IPS-NIHi11 (cell line): ENCODE data around the gene KLHL15.
"Not testable (repeated sequence)": the region's sequence is repeated elsewhere in the genome, so short reads cannot be mapped to it uniquely, and the experiment has no call there.

Experiments used
- DNase-seq: peaks from one replicate; pipeline ENCODE4 v3.0.0; 2012; ENCODE audit warnings: mixed read lengths, low spot score

KLHL15 gene, protein sequence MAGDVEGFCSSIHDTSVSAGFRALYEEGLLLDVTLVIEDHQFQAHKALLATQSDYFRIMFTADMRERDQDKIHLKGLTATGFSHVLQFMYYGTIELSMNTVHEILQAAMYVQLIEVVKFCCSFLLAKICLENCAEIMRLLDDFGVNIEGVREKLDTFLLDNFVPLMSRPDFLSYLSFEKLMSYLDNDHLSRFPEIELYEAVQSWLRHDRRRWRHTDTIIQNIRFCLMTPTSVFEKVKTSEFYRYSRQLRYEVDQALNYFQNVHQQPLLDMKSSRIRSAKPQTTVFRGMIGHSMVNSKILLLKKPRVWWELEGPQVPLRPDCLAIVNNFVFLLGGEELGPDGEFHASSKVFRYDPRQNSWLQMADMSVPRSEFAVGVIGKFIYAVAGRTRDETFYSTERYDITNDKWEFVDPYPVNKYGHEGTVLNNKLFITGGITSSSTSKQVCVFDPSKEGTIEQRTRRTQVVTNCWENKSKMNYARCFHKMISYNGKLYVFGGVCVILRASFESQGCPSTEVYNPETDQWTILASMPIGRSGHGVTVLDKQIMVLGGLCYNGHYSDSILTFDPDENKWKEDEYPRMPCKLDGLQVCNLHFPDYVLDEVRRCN

GRCh38 chrX:24027086-24027485 lies at the start of gene KLHL15:
Gene KLHL15 (minus strand): TSS chrX:24027186. CDS start chrX:24006693, 20,493 bp downstream.
- DNase-seq: no peak

DNA sequence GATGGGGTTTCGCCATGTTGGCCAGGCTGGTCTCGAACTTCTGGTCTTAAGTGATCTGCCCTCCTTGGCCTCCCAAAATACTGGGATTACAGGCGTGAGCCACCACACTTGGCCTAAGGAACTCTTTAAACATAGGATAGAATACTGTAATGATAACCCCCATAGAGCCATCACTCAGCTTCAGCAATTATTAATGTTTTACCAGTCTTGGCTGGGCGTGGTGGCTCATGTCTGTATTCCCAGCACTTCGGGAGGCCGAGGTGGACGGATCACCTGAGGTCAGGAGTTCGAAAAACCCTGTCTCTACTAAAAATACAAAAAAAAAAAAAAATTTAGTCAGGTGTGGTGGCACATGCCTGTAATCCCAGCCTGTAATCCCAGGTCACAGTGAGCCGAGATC lies 42.9 kb upstream of the KLHL15 start:
- DNase-seq: no peak

GRCh38 chrX:24063488-24063887 lies 36.5 kb upstream of the KLHL15 start:
- DNase-seq: no peak

GRCh38 chrX:24055043-24055356 lies 28.0 kb upstream of the KLHL15 start:
- no peak for DNase-seq

- peak; percentile 76 for DNase-seq
Measured at GRCh38 chrX:24054182-24055042, 27.4 kb upstream of the KLHL15 start, which contains the start of gene EIF2S3. Gene EIF2S3 (plus strand): TSS chrX:24054956. CDS start chrX:24054969, 13 bp downstream.

DNA sequence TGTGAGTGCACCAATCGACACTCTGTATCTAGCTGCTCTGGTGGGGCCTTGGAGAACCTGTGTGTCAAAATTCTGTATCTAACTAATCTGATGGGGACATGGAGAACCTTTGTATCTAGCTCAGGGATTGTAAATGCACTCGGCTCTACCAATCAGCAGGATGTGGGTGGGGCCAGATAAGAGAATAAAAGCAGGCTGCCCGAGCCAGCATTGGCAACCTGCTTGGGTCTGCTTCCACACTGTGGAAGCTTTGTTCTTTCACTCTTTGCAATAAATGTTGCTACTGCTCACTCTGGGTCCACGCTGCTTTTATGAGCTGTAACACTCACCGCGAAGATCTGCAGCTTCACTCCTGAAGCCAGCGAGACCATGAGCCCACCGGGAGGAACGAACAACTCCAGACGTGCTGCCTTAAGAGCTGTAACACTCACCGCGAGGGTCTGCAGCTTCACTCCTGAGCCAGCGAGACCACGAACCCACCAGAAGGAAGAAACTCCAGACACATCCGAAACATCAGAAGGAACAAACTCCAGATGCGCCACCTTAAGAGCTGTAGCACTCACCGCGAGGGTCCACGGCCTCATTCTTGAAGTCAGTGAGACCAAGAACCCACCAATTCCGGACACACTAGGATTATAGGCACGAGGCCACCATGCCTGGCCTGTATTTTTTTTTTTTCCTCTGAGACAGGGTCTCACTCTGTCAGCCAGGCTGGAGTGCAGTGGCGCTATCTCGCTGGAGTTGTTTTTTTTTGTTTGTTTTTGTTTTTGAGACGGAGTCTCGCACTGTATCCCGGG lies 23.7 kb upstream of the KLHL15 start:
- not testable (repeated sequence) for DNase-seq

DNA sequence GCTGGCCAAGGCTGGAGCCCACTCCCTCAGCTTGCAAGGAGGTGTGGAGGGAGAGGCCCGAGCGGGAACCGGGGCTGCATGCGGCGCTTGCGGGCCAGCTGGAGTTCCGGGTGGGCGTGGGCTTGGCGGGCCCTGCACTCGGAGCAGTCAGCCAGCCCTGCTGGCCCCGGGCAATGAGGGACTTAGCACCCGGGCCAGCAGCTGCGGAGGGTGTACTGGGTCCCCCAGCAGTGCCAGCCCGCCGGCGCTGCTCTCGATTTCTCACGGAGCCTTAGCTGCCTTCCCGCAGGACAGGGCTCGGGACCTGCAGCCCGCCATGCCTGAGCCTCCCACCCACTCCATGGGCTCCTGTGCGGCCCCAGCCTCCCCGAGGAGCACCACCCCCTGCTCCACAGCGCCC lies 22.7 kb upstream of the KLHL15 start:
- not testable (repeated sequence) for DNase-seq

DNA sequence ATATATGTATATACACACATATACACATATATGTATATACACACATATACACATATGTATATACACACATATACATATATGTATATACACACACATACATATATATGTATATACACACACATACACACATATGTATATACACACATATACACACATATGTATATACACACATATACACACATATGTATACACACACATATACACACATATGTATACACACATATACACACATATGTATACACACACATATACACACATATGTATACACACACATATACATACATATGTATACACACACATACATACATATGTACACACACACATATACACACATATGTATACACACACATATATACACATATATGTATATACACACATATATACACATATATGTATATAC lies 19.1 kb upstream of the KLHL15 start:
- not testable (repeated sequence) for DNase-seq

- DNase-seq: no peak
Measured at GRCh38 chrX:24037729-24038128, 10.7 kb upstream of the KLHL15 start.

DNA sequence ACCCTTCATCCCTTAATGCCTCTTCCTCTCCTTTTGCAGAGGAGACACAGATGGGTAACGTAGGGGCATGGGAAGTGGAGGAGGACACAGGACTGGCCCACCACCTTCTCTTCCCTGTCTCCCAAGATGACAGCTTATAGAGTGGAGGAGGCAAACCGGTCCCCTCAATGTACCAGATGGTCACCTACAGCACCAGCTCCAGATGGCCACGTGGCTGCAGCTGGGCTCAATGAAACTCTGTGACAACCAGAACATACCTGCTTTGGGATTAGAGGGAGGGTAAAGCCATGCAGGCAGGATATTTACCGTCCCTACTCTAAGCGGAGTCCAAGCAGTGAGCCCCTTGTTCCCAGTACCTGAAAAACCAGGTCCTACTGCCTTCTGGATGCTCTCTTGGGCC lies 7.5 kb upstream of the KLHL15 start:
- DNase-seq: no peak

- DNase-seq: no peak
Measured at GRCh38 chrX:24030597-24030996, 3.6 kb upstream of the KLHL15 start.

DNA sequence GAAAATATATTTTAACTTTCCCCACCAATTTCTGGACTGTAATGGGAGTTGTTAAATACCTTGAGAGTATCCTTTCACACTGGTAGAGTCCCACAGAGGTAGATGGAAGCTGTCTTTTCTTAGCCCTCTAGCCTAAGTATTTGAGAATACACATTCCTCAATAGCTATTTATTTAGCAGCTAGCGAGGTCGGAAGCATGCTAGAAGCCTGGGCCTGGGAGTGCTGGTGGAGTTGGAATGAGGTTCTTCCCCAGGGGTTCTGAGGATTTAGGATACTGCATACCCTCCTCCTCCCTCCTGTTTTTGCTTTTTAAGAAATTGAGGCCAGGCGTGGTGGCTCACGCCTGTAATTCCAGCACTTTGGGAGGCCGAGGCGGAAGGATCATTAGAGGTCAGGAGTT lies 999 bp upstream of the KLHL15 start:
- peak; percentile 12 for DNase-seq

DNA sequence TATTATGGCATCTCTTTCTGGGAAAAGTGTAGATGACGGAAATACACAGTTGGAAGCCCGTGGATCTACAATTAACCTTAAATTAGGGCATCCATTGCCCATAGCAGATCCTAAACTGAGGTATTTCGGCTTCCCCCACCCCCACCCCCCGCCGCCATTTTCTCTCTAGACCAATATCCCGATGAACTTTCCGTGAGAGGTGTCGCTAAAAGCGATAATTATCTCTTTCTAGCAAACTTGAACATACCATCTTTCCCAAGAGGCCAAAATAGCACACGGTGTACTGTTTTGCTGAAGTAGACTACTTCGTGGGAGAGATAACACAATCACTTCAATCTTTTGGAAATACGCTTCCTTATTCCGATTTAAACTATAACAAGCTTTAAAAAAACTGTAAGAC lies 554 bp downstream of the KLHL15 start:
- no peak for DNase-seq

- no peak for DNase-seq
Measured at GRCh38 chrX:24025741-24026403, 1.1 kb downstream of the KLHL15 start.

DNA sequence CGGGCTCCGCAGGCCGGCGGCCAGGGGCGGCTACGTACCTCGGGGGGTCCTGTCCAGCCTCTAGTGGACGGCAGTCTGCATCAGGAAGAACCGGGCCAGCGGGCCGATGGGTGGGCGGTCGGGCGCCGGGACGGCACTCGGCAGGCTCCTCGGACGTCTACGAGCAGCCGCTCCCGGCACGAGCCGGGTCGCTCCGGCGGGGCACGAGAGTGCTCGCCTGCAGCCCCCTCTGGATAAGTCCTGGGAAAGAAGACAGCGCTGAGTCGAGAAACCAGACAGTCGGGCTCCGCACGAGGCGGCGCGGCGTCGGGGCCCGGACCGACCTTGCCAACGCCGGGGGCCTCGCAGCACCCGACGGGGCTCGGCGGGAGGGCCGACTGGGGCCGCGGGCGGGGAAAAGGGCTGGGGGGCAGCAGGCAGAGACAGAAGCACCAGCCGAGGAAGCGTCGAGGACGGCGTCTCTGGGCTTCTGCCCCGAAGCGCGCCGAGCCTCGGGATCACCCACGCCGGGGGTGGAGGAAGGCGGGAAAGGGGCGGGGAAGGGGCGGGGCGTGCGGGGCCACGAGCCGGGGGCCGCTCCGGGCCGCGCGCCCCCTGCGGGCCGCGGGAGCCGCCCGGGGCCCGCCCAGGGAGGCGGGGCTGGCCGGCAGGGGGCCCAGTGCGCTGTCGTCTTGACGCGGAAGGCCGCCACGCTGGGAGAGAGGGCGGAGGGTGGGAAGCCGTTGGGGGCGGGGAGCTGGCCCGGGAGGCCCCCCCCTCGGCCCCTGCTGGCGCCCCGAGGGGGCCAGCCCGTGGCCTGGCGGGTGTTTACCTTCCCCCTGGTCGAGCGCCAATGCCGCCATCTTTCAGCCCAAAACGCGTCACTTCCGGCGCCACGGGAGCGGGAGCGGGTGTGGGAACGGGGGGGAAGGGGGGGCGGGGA lies 1.9 kb downstream of the KLHL15 start:
- DNase-seq: peak; percentile 82

DNA sequence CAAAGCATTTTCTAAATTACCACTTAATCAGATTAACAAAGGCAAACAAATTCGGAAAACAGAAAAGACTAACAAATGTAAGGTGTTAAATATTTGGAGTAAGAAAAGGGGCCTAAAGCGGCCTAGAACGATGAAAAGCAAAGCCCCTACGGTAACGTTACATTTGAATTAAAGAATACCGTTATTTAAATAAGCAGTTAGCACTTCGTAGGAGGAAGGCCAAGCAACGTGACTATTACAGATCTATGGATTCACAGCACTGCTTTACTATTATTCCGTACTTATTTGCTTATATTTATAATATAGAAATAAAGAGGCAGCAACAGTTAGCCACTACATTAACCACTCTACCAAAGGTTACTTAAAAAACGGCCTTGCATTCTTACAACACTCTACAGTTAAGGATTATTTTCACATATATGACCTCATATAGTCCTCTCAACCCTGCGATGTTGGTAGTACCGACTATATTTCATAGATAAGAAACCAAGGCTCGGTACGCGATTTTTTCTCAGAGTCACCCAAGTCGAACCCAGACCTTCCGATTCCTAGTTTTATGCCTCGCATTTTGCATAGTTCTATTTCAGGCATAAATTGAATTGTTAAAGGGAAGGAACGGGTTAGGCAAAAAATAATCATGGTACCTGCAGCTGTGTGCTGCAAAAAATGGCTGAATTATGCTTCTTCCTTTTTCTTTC lies 2.9 kb downstream of the KLHL15 start:
- no peak for DNase-seq

- DNase-seq: no peak
Measured at GRCh38 chrX:24023544-24023943, 3.4 kb downstream of the KLHL15 start.

- no peak for DNase-seq
Measured at GRCh38 chrX:24020306-24020876, 6.6 kb downstream of the KLHL15 start.

DNA sequence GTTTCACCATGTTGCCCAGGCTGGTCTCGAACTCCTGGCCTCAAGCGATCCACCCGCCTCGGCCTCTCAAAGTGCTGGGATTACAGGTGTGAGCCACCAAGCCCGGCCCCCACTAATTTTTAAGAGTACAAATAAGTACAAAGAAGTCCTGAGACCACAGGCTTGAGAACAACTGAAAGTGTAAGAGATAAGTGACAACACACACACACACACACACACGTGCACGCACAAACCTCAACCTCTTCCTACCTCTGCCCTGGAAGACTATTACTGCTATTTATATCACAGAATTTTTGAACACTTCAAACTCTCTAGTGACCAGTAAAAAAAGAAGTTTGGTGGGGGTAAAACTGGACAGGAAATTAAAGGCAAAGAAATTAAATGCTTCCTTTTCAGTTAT lies 7.5 kb downstream of the KLHL15 start:
- DNase-seq: no peak
